Measurements from ENCODE around the gene XIRP2. TPM values are rescaled to one million over a fixed set of nuclear protein-coding genes. Genes with fewer than 3 reads are reported as not detected.
"Not testable (repeated sequence)": the region's sequence is repeated elsewhere in the genome, so short reads cannot be mapped to it uniquely, and the experiment has no call there.

XIRP2 gene
- total RNA-seq, 1 donor from 2014 or later: 537 TPM

DNA sequence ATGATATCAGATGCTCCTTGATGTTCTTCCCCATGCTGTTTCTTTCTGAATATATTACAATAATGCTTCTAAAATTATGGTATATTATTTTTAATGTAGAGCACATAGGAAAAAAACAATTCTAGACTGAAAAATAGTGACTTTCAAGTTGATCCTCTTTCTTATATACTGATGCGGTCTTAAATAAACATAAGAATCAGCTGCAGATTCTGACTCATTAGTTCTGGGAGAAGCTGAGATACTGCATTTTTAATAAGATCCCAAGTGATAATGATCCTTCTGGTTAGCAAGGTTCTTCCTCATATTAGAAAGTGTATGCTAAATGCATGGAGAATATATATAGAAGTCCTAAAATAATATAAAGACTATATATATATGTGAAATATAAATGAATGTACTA is 124.9 kb downstream of the XIRP2 start:
- no peak for DNase-seq (ENCODE audit: low spot score)
- intact Hi-C loops (cut with DNase I): no loop called here

- intact Hi-C loops (cut with DNase I): no loop called here
- DNase-seq (ENCODE audit: low spot score): no peak
Observed at GRCh38 chr2:167015806-167016205, 127.5 kb downstream of the XIRP2 start.

- intact Hi-C loops (cut with DNase I): no loop called here
Observed at GRCh38 chr2:167017021-167017420, 128.7 kb downstream of the XIRP2 start.

GRCh38 chr2:167018590-167018989 is 130.3 kb downstream of the XIRP2 start:
- no peak for DNase-seq (ENCODE audit: low spot score)
- intact Hi-C loops (cut with DNase I): no loop called here

More at GRCh38 chr2:167017021-167017420, 128.7 kb downstream of the XIRP2 start:
- DNase-seq (ENCODE audit: low spot score): no peak

- intact Hi-C loops (cut with DNase I): no loop called here
- no peak for DNase-seq (ENCODE audit: low spot score)
Observed at GRCh38 chr2:167028503-167028902, 140.2 kb downstream of the XIRP2 start.

DNA sequence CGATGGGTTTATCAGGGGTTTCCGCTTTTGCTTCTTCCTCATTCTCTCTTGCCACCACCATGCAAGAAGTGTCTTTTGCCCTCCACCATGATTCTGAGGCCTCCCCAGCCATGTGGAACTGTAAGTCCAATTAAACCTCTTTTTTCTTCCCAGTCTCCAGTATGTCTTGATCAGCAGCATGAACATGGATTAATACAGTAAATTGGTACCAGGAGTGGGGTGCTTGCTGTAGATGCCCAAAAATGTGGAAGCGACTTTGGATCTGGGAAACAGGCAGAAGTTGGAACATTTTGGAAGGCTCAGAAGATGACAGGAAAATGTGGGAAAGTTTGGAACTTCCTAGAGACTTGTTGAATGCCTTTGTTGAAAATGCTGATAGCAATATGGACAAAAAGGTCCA is 146.7 kb downstream of the XIRP2 start:
- intact Hi-C loops (cut with DNase I): not testable (repeated sequence)

DNA sequence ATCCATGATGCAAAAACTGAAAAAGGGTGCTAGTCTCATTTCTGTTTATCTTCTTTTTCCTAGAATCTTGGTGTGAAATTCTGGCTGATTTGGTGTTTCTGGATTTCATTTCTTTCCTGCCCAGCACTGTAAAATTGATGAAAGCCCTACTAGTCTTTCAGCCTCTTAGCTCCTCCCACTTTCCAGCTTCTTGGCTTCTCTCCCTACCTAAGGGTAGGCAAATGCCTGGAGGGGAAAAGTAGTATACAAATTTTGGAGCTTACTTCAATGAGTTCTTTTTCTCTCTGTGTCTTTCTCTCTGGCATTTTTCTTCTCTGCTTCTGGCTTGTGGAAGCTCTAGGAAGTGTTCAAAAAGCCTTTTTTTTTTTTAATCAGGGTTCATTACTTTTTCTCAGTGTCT is 160.5 kb downstream of the XIRP2 start:
- DNase-seq (ENCODE audit: low spot score): no peak

More for the DNA sequence above, 146.7 kb downstream of the XIRP2 start:
- DNase-seq (ENCODE audit: low spot score): not testable (repeated sequence)

GRCh38 chr2:167049659-167050058 is 161.4 kb downstream of the XIRP2 start:
- intact Hi-C loops (cut with DNase I): no loop called here
- no peak for DNase-seq (ENCODE audit: low spot score)

More for the DNA sequence above, 160.5 kb downstream of the XIRP2 start:
- intact Hi-C loops (cut with DNase I): no loop called here

GRCh38 chr2:167052825-167053224 is 164.5 kb downstream of the XIRP2 start:
- intact Hi-C loops (cut with DNase I): no loop called here

GRCh38 chr2:167054881-167055280 is 166.6 kb downstream of the XIRP2 start:
- DNase-seq (ENCODE audit: low spot score): no peak
- intact Hi-C loops (cut with DNase I): no loop called here

More at GRCh38 chr2:167052825-167053224, 164.5 kb downstream of the XIRP2 start:
- DNase-seq (ENCODE audit: low spot score): no peak

GRCh38 chr2:167057446-167057845 is 169.2 kb downstream of the XIRP2 start:
- intact Hi-C loops (cut with DNase I): no loop called here

GRCh38 chr2:167059173-167059572 is 170.9 kb downstream of the XIRP2 start:
- intact Hi-C loops (cut with DNase I): no loop called here
- DNase-seq (ENCODE audit: low spot score): no peak

More at GRCh38 chr2:167057446-167057845, 169.2 kb downstream of the XIRP2 start:
- no peak for DNase-seq (ENCODE audit: low spot score)

- intact Hi-C loops (cut with DNase I): no loop called here
- DNase-seq (ENCODE audit: low spot score): no peak
Observed at GRCh38 chr2:167069855-167070254, 181.6 kb downstream of the XIRP2 start.

GRCh38 chr2:167075708-167076107 is 187.4 kb downstream of the XIRP2 start:
- intact Hi-C loops (cut with DNase I); DNase-seq (ENCODE audit: low spot score): not testable (repeated sequence)

- intact Hi-C loops (cut with DNase I); DNase-seq (ENCODE audit: low spot score): not testable (repeated sequence)
Observed at GRCh38 chr2:167098931-167099330, 210.7 kb downstream of the XIRP2 start.

DNA sequence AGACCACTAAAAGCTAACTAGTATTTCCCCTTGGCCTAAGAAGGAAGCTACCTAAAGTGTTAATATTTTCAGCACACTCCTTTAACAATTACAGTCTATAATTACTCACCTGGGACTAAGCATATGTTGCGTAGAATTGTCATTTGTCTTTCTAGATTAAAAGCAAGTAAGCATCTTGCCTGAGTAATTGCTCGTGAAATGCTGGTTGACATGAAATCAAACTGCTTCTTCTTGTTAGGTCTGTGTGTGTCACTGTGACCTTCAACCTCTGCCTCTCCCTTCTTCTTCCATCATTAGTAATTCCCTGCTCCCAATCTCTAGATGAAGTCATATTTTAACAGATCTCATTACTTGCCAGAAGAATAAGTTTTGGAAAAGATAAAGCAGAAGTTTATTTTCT is 212.2 kb downstream of the XIRP2 start:
- intact Hi-C loops (cut with DNase I): no loop called here
- no peak for DNase-seq (ENCODE audit: low spot score)

DNA sequence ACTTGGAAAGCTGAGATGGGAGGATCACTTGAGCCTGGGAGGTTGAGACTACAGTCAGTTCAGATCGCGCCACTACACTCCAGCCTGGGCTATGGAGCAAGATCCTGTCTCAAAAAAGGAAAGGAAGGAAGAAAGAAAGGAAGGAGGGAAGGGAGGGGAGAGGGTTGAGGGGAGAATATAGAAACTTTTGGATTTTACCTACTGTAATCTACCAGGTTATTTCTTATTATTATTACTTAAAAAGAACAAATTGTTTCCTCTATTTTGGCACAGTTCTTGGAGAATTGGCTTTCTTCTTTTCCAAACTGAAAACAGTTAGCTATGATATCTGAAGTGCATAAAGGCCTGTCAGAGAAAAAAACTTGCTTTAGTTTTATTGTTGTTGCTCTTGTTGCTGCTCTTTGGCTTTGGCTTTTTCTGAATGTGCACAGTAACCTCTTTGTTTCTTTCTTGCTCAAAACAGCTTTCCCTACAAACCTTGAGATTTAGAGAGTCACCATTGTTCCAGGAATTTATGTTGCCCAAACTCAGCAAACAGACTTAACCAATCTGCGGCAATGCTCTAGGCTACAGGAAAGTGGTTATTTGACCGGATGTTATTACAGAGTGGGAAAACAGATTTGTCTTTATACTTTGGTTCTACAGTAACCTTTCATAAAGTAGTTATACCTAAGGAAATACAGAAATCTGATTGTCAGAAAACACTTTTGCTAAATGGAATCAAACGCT is 214.9 kb downstream of the XIRP2 start:
- no peak for DNase-seq (ENCODE audit: low spot score)
- intact Hi-C loops (cut with DNase I): no loop called here

- DNase-seq (ENCODE audit: low spot score): no peak
- intact Hi-C loops (cut with DNase I): no loop called here
Observed at GRCh38 chr2:167103757-167104133, 215.5 kb downstream of the XIRP2 start.

- no peak for DNase-seq (ENCODE audit: low spot score)
- intact Hi-C loops (cut with DNase I): no loop called here
Observed at GRCh38 chr2:167104691-167105090, 216.4 kb downstream of the XIRP2 start.

- DNase-seq (ENCODE audit: low spot score); intact Hi-C loops (cut with DNase I): not testable (repeated sequence)
Observed at GRCh38 chr2:167109682-167110081, 221.4 kb downstream of the XIRP2 start.

DNA sequence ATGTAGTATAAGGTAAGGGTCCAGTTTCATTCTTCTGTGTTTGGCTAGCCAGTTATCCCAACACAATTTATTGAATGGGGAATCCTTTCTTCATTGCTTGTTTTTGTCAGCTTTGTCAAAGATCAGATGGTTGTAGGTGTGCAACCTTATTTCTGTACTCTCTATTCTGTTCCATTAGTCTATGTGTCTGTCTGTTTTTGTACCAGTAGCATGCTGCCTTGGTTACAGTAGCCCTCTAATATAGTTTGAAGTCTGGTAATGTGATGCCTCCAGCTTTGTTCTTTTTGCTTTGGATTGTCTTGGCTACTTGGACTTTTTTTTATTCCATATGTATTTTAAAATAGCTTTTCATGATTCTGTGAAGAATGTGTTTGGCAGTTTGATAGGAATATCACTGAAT is 222.1 kb downstream of the XIRP2 start:
- no peak for DNase-seq (ENCODE audit: low spot score)
- intact Hi-C loops (cut with DNase I): no loop called here

GRCh38 chr2:167114018-167114417 is 225.7 kb downstream of the XIRP2 start:
- no peak for DNase-seq (ENCODE audit: low spot score)
- intact Hi-C loops (cut with DNase I): no loop called here

Measured in cardiac septum (tissue), 1 donor.